Kidney (tissue), 14 donors: Measurements from ENCODE around the gene GMDS. TPM values are rescaled to one million over a fixed set of nuclear protein-coding genes. Genes with fewer than 3 reads are reported as not detected.

Source experiments
- DNase-seq, 5 donors: peaks; one replicate each; pipeline ENCODE4 v3.0.0-alpha.2; 2013 to 2020
- FAIRE-seq: peaks from 2 replicates; lab custom pipeline; 2012; peaks lifted over from hg19 to GRCh38; lab: Jason Lieb, UNC
- H3K27ac ChIP-seq, 2 donors: one replicate each; pipeline ENCODE4 v1.7.0; 2013; ENCODE audit warnings: low read depth in 2 of 2, low read length in 2 of 2, inconsistent platforms in 1 of 2
- H3K27me3 ChIP-seq: one replicate; pipeline ENCODE4 v1.7.1; 2013; ENCODE audit warnings: low read length, inconsistent platforms; ENCODE audit not compliant: control insufficient read depth, insufficient read depth
- H3K36me3 ChIP-seq, 3 donors: one replicate each; pipeline versions ENCODE4 v1.7.0 to v1.7.1; 2013; ENCODE audit warnings: low read length in 3 of 3, control low read depth in 1 of 3, inconsistent platforms in 1 of 3; ENCODE audit not compliant: insufficient read depth in 3 of 3, control insufficient read depth in 2 of 3
- H3K4me1 ChIP-seq, 3 donors: one replicate each; pipeline versions ENCODE4 v1.7.0 to v1.7.1; 2013; ENCODE audit warnings: low read length in 3 of 3, inconsistent platforms in 1 of 3, low read depth in 1 of 3; ENCODE audit not compliant: control insufficient read depth in 2 of 3, insufficient read depth in 2 of 3
- H3K4me3 ChIP-seq, 3 donors: one replicate each; pipeline versions ENCODE4 v1.7.0 to v1.8.1; 2013; ENCODE audit warnings: low read length in 3 of 3, control low read depth in 1 of 3, inconsistent platforms in 1 of 3
- H3K9ac ChIP-seq, 3 donors: one replicate each; pipeline versions ENCODE4 v1.7.0 to v1.7.1; 2013; ENCODE audit warnings: low read length in 3 of 3, control low read depth in 1 of 3, inconsistent platforms in 1 of 3
- H3K9me3 ChIP-seq, 3 donors: one replicate each; pipeline versions ENCODE4 v1.7.0 to v1.7.1; 2013; ENCODE audit warnings: low read length in 3 of 3, control low read depth in 1 of 3, inconsistent platforms in 1 of 3; ENCODE audit not compliant: control insufficient read depth in 2 of 3, insufficient read depth in 1 of 3
- intact Hi-C: fragments of 100-400 bp; cut with DNase I; formaldehyde crosslinking; loops from one replicate; pipeline ENCODE4 v1.11.1; 2022
- polyA plus RNA-seq: library from polyadenylated mRNA; stranded (reverse); fragments of 350-450 nt; fragmentation: Illumina TruSeq; extraction: RNeasy Lipid Tissue Mini Kit (QIAGEN cat#74804); gene quantifications from one replicate; pipeline ENCODE4 v1.2.3, GENCODE V29; 2014; ENCODE audit warnings: low read depth, low replicate concordance; ENCODE audit not compliant: insufficient read depth
- total RNA-seq: library from RNA; stranded (reverse); fragmentation: NEBNext Ultra II Directional; extraction: Animal tissue kit (Norgen Biotek cat#: 25700); gene quantifications from one replicate; pipeline ENCODE4 v1.2.1, GENCODE V29; 2021
- TF ChIP-seq, protein P1 (sequence below): IDR thresholded peaks from 3 replicates; pipeline ENCODE4 v1.5.1; 2012; ENCODE audit warnings: mild to moderate bottlenecking, moderate library complexity, borderline replicate concordance; ENCODE audit not compliant: insufficient read depth; ENCODE audit errors: extremely low read depth
- donor health status: control.
- donor health status: control.
- donor health status: control.
- donor health status: control.
- donor health status: control.
- donor health status: DM: yes; HTN: yes; CAD: no.
- donor health status: Normal renal cell carcinoma (clear cell type).

Gene GMDS
- total and polyA plus RNA-seq, 2 donors from 2014 or later = 49.6 to 63.7 TPM

DNA sequence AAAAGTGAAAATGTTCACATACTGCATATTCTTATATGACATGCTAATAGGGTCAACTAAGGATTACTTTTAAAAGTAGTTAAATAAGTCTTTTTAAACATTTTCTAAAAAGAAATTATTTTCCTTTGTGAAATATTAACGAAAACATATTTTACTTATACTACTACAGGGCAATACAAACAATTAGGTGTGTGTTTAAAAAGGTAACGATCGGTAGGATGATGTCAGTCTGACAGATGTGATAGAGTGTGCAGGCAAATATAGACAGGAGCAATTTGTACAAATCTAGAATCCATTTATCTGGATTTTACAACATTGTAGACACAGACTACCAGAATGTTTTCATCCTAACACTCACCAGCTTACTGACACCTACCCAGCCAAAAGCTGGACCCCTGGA, 378.2 kb downstream of the GMDS start:
- no peak for DNase-seq
- intact Hi-C loops = no loop called here
- Histone ChIP-seq H3K4me3 (no peak overlapping the region), H3K27me3 (no peaks in the 10 kb centered on the region), H3K9me3 (no peaks in the 10 kb centered on the region), H3K9ac (no peak overlapping the region), H3K4me1 (peaks cover 2 to 3% (median 3%) of the 10 kb centered on the region in 3 donors), H3K36me3 (no peaks in the 10 kb centered on the region), H3K27ac (no peak overlapping the region)
- no peak for FAIRE-seq
- TF ChIP-seq, protein P1, sequence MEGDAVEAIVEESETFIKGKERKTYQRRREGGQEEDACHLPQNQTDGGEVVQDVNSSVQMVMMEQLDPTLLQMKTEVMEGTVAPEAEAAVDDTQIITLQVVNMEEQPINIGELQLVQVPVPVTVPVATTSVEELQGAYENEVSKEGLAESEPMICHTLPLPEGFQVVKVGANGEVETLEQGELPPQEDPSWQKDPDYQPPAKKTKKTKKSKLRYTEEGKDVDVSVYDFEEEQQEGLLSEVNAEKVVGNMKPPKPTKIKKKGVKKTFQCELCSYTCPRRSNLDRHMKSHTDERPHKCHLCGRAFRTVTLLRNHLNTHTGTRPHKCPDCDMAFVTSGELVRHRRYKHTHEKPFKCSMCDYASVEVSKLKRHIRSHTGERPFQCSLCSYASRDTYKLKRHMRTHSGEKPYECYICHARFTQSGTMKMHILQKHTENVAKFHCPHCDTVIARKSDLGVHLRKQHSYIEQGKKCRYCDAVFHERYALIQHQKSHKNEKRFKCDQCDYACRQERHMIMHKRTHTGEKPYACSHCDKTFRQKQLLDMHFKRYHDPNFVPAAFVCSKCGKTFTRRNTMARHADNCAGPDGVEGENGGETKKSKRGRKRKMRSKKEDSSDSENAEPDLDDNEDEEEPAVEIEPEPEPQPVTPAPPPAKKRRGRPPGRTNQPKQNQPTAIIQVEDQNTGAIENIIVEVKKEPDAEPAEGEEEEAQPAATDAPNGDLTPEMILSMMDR = no peak

DNA sequence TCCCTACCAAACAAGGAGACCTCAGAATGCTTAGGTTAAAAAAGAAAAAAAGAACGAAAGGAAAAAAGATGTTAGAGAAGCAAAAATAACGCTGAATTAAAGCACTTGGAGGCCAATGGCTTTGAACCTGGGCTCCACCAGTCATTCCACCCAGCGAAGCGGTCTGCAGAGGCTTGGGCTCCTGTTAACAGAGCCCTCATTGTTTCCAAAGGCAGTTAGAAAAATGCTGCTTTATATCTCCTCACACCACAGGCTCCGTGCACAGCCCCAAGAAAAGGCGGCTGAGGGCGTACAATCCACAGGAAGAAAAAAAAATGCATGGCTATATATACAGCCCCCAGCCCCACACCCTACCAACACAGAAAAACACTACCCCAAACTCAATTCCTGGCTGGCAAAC, 379.8 kb downstream of the GMDS start:
- H3K27ac ChIP-seq = no peak overlapping the region
- no peak overlapping the region for H3K9ac ChIP-seq
- peak in 1 of 5 donors; percentile 29 for DNase-seq
- peaks cover 0 to 3% (median 3%) of the 10 kb centered on the region in 3 donors for H3K4me1 ChIP-seq
- intact Hi-C loops = no loop called here
- TF ChIP-seq, protein P1 = no peak
- H3K4me3 ChIP-seq = no peak overlapping the region
- no peaks in the 10 kb centered on the region for H3K36me3 ChIP-seq
- no peak for FAIRE-seq
- H3K9me3 ChIP-seq = no peaks in the 10 kb centered on the region
- H3K27me3 ChIP-seq = no peaks in the 10 kb centered on the region

DNA sequence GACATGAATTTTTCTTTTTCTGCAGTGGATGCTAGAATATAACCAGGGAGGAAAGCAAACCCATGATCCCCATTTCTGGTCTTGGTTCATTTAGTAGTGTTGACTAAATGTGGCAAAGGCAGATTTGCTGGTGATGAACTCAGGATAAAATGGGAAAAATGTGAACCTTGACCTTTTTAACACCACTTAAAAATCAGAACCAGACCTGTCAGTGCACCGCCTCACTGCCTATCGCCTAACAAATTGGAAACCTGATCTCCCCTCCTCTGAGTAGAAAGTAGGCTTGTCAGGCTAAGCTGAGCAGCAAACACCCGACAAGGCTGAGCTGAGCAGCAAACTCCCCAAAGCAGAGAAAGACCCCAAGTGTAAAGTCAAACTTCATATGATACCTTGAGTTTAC, 380.9 kb downstream of the GMDS start:
- no peaks in the 10 kb centered on the region for H3K9me3 ChIP-seq
- H3K27ac ChIP-seq = no peak overlapping the region
- H3K27me3 ChIP-seq = no peaks in the 10 kb centered on the region
- no peaks in the 10 kb centered on the region for H3K36me3 ChIP-seq
- H3K4me1 ChIP-seq = peaks cover 0 to 3% (median 3%) of the 10 kb centered on the region in 3 donors
- H3K9ac ChIP-seq = no peak overlapping the region
- peak in 4 of 5 donors; percentile 55 to 87 (median 76) for DNase-seq
- intact Hi-C loops = no loop called here
- FAIRE-seq = no peak
- TF ChIP-seq, protein P1 = no peak
- H3K4me3 ChIP-seq = no peak overlapping the region

DNA sequence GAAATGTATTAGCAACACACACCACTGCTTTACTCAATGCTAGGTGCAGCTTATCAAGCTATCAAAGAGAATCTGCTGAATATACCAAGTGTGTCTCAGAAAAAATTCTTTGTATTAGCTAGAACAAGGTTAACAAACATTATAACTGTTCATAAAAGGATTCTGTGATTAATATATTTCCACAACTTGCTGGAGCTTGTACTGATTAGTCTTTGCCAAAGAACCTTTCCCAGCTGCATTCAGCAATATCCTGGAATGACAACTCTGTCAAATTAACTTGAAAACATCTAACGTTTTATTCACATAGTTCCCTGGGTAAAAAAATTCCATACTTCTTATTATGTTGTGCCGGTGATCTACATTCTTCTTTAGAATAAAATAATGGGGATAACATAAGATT, 383.0 kb downstream of the GMDS start:
- Histone ChIP-seq H3K9ac (no peak overlapping the region), H3K9me3 (no peaks in the 10 kb centered on the region), H3K4me1 (peaks cover 0 to 3% (median 3%) of the 10 kb centered on the region in 3 donors), H3K27me3 (no peaks in the 10 kb centered on the region), H3K4me3 (no peak overlapping the region), H3K36me3 (no peaks in the 10 kb centered on the region), H3K27ac (no peak overlapping the region)
- TF ChIP-seq, protein P1 = no peak
- intact Hi-C loops = no loop called here
- no peak for DNase-seq
- FAIRE-seq = no peak
